Measurements from ENCODE around the gene MYO3B.

DNA sequence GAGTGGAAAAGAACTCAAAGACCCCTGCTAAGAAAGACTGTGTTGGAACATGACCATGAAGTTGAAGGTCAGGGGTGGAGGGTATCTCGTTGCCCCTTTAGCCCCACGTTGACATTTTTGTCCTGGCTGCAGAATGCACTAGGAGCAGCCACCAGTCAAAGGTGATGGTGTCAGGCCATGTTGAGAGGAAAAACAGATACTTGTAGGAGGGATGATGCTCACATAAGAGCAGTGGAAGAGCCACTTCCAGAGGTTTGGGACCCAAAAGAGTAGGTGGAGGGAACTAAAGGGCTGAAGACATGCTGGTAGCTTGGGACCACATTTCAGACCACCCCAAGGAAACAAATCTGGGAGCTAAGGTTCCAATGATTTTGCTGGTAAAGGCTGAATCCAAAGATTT, 159.0 kb downstream of the MYO3B start:
- TF ChIP-seq POLR2A (IDR thresholded peaks at IDR 0.05; ENCODE audit: low read depth) = no peak
- TF ChIP-seq, protein P1, sequence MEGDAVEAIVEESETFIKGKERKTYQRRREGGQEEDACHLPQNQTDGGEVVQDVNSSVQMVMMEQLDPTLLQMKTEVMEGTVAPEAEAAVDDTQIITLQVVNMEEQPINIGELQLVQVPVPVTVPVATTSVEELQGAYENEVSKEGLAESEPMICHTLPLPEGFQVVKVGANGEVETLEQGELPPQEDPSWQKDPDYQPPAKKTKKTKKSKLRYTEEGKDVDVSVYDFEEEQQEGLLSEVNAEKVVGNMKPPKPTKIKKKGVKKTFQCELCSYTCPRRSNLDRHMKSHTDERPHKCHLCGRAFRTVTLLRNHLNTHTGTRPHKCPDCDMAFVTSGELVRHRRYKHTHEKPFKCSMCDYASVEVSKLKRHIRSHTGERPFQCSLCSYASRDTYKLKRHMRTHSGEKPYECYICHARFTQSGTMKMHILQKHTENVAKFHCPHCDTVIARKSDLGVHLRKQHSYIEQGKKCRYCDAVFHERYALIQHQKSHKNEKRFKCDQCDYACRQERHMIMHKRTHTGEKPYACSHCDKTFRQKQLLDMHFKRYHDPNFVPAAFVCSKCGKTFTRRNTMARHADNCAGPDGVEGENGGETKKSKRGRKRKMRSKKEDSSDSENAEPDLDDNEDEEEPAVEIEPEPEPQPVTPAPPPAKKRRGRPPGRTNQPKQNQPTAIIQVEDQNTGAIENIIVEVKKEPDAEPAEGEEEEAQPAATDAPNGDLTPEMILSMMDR (IDR thresholded peaks at IDR 0.05) = no peak

Data from esophagus muscularis mucosa (tissue), 3 donors.